GM18870 (cell line): ENCODE data around the gene RAB35.

Experiments
- ATAC-seq: cut with Tn5 transposase; IDR thresholded peaks from one replicate; pipeline ENCODE4 v1.9.1; 2021; ENCODE audit warnings: moderate library complexity; ENCODE audit not compliant: unreplicated experiment

The RAB35 gene

GRCh38 chr12:120109570-120110267, 6.8 kb downstream of the RAB35 start:
- ATAC-seq, result no peak

DNA sequence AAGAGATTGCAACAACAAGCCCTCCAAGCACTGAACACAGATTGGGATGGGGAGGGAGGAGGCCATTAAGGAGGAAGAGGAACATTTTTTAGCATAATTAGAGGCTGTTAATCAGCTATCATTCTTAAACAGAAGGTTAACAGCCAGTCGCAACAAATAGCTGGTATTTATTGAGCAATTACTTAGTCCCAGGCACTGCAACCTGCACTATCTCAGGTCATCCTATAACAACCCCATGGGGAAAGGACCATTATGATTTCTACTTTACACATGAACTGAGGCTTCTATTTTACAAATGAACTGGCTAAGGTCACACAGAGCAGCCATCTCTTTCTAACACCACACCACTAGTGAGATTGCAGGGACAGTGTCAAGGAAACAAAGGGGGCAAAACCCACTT, 10.4 kb downstream of the RAB35 start:
- ATAC-seq, result no peak

- no peak for ATAC-seq
These were observed 13.2 kb downstream of the RAB35 start for GRCh38 chr12:120103371-120103770.

GRCh38 chr12:120103044-120103338, 13.6 kb downstream of the RAB35 start:
- ATAC-seq, result no peak

DNA sequence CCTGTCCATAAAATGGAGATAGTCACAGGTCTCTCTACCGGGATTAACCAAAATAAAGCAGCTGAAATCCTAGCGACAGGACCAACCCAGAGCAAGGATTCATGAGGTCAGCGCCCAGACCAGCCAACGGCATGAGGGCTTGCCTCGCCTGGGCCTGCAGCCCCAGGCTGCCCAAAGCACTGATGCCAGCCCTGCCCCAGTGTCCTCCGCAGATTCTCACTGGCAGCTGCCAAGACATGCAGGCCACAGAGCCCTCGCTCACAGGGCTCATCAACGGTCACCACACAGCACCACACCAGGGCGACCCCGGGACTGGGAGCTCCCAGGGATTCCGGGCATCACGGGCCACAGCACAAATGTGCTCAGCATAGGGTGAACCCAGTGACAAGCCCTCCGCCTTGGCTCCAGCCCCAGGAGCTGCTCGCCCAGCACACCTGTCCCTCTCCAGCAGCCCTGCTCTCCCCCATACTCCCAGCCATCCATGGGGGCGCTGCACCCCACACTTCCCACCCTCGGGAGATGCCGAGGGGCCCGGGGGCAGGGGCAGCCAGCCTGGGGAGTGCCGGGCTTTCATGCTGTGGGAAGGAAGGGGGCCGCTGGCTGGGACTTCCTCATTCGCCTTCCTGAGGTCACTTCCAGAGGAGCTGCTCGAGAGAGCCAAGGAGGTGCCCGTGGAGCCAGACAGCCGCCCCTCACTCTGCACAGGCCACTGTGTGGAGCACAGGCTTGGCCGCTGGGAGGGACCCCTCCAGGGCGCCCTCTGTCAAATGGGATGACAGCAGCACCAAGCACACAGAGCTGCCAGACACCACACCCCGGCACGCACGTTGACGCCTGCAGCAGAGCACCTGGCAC, 14.1 kb downstream of the RAB35 start:
- ATAC-seq, result no peak

- ATAC-seq, result no peak
These were observed 14.9 kb downstream of the RAB35 start for GRCh38 chr12:120101617-120102016.

GRCh38 chr12:120101182-120101581, 15.4 kb downstream of the RAB35 start:
- no peak for ATAC-seq

DNA sequence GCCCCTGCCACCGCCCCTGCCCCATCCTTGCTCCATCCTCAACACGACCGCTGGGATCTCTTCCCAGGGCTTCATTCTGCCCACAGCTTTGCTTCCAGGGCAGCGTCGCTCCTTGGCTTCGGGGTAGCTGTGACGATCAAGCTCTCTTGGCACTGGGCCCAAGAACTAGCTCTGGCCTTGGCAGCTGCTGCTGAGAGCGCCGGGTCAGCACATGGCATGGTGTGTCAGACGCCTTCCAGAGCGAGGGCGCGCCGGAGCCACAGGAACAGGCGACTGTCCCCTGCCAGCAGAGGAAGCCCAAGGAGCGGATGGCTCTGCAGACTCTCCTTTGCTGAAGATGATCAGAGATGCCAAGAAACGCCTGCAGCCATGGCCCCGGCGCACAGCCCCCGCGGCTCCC, 15.9 kb downstream of the RAB35 start:
- ATAC-seq, result no peak

- no peak for ATAC-seq
These were observed 16.8 kb downstream of the RAB35 start for GRCh38 chr12:120099738-120100137.

- ATAC-seq, result no peak
These were observed 17.6 kb downstream of the RAB35 start for GRCh38 chr12:120098756-120099470.

DNA sequence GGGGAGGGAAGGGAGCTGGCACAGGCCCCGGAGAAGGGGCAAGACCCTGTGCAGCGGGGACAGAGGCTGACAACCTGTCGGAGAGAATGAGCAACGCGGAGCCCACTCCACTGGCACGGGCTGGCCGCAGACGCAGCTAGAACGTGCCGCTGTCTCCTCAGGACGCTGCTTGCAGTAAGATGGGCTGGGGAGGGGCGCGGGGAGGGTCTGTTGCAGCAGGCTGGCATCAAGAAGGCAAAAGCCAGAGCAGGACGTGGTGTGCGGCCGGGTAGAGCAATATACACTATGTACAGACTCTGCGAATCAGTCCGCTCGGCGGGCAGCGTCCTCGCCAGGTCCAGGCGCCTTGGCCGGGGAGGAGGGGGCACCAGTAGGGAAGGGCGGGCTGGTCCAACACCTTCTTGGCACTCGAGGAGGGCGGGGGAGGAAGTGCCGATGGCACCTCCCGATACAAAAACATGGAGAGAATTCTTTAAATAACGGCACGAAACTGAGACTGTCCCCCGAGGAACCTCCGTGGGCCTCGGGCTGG, 19.8 kb downstream of the RAB35 start:
- no peak for ATAC-seq

GRCh38 chr12:120095736-120096135, 20.8 kb downstream of the RAB35 start:
- no peak for ATAC-seq

- no peak for ATAC-seq
These were observed 21.2 kb downstream of the RAB35 start for GRCh38 chr12:120095331-120095730.

- no peak for ATAC-seq
These were observed 22.1 kb downstream of the RAB35 start for GRCh38 chr12:120094485-120094884.

DNA sequence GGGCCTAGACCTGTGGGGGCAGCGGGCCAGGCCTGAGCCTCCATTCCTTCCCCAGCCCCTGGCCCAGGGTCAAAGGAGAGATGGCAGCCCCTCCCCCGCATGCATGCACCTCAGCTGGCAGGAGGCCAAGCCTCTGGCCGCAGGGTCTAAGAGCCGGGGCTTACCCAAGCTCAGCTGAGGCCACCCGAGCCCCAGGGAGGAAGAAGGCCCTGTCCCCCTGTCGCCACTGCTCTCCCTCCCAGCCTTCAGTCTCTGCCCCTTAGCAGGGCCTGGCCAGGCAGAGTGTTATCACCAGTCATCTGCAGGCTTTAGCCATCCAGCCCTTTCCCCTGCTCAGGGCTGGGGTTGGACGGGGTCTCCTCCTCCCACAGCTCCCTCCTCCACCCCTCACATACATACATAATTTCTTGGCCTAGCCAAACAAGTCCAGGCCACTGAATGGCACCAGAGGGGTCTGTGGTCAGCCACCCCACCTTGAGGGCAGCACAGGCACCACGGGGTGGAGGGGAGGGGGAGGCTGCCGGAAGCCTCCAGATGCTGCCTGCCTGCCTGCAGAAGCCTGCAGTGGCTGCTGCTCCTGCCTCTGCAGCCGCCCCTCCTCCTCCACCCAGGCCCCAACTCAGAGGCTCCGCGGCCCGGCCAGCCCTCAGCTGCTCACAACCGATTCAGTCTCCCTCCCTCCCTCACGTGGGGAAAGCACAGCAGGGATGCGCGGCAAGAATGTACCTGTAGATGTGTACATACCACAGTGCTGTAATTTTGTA, 22.8 kb downstream of the RAB35 start:
- no peak for ATAC-seq

DNA sequence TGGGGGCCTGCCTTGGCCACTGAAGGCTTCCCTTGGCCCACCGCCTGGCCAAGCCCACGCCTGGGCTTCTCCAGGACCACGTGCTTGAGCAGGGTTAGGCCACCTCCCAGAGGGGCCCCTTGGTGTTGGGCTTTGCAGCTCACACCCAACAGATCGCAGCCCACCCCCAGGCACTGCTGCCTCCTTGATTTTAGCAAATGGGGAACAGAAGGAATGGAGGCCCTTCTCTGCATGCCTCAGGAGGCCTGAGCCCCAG, 23.3 kb downstream of the RAB35 start:
- ATAC-seq, result no peak

DNA sequence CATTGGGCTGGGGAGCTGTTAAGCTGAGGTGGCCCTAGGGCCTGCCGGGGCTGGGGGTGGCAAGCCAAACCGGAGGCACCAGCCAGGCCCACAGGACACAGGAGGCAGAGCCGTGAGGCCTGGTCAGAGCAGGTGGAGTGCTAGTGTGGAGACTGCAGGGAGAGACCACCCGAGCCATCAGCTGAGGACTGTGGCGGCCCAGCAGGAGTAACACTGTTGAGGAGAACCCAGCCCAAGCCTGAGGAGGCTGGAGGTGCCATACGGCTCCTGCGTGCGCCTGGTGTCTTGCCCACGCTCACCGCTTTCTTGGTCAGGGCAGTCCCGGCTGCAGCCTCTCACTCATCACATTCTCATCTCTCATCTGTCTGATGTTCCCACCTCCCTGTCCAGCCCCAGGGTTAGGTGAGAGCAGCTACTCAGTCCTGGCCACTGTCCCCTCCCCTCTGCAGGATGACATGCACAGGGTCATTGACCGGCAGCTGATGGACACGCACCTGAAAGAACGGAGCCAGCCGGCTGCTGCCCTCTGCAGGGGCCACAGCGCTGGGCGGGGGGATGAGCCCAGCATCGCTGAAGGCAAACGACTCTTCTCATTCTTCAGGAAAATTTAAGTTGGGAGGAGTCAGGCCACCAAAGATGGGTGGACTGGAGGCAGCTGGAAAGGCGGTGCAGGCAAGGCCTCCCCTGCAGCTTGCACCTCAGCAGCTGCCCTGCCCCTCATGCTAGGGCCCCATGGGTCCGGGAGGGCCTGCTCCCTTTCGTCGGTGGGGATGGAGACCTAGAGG, 23.8 kb downstream of the RAB35 start:
- ATAC-seq, result no peak

- ATAC-seq, result no peak
These were observed 25.0 kb downstream of the RAB35 start for GRCh38 chr12:120091371-120092090.

DNA sequence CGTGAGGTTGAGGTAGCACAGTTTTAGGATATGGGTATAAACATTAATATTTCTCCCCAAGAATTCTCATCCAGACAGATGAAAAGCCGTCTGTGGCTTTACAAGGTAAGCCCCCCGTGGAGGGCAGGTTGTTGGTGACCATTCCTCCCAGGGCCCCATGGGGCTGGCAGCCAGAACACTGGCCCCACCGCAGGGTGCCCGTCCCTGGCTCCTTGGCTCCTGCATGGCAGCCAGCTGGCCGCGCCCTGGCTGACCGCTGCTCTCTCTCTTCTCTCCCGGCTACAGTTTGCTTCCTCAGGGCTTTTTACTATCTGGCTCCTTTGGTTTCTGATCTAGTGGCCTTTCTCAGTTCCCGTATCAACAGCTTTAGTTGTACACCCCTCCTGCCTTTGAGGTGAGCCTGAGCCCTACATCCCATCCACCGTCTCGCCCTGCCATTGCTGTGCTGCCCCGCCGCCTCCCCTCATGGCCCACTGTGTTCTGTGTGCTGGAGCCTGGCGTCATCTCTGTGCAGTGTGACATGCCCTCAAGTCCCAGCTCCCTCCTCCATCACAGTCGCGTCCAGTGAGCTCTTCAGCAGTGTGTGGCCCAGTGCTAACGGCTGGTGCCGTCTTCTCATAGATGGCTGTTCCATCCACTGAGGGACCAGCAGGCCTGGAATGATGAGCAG, 25.8 kb downstream of the RAB35 start:
- ATAC-seq, result no peak
